Prostate gland (tissue), 2 donors: ENCODE results near the gene TSPAN7.

Experiments used
- CTCF ChIP-seq, 4 experiments: fragments of 200-600 bp in 2 of 4; fragments of 450-650 bp in 2 of 4; sonication (generic) in 2 of 4; IDR thresholded peaks; 1 replicate in 3 of 4; 2 replicates in 1 of 4; pipeline ENCODE4 v1.5.1; 2016 to 2019; ENCODE audit warnings: antibody characterized with exemption in 4 of 4, mild to moderate bottlenecking in 2 of 4, moderate library complexity in 2 of 4
- POLR2A ChIP-seq: fragments of 450-650 bp; IDR thresholded peaks from one replicate; pipeline ENCODE4 v1.6.1; 2016; ENCODE audit warnings: antibody characterized with exemption, mild to moderate bottlenecking
- POLR2AphosphoS5 ChIP-seq: sonication (generic); formaldehyde crosslinking; IDR thresholded peaks from one replicate; pipeline ENCODE4 v1.6.1; 2017; ENCODE audit warnings: antibody characterized with exemption

GRCh38 chrX:38657562-38657961 lies 96.2 kb downstream of the TSPAN7 start:
- TF ChIP-seq CTCF (IDR thresholded peaks at IDR 0.05) (no peak), POLR2A (no peak), POLR2AphosphoS5 (no peak)
